Naive thymus-derived CD4-positive, alpha-beta T cell (primary cell): Measurements from ENCODE around the gene CENPP. TPM values are rescaled to one million over a fixed set of nuclear protein-coding genes. Genes with fewer than 3 reads are reported as not detected.

ENCODE experiments used
- ATAC-seq: fragments of 150-1000 bp; cut with Tn5 transposase; 2 replicates; pipeline ENCODE4 v1.10.0; 2021; ENCODE audit warnings: mild to moderate bottlenecking, moderate library complexity
- CTCF ChIA-PET: fragments of 350-600 bp; sonication (Branson Sonifier 250); formaldehyde crosslinking; loops from one replicate; lab custom pipeline; 2021; ENCODE audit warnings: antibody characterized with exemption; lab: Charles Lee
- POLR2A ChIA-PET: fragments of 350-600 bp; sonication (Branson Sonifier 250); formaldehyde crosslinking; loops from one replicate; lab custom pipeline; 2021; ENCODE audit warnings: antibody characterized with exemption, inconsistent platforms; lab: Charles Lee
- DNase-seq, 9 donors: peaks; one replicate each; pipeline versions ENCODE4 v3.0.0 to v3.0.0-alpha.2; 2020 to 2022; ENCODE audit warnings: mixed read lengths in 1 of 9
- H3K27ac ChIP-seq: one replicate; pipeline ENCODE4 v1.7.0; 2013; ENCODE audit warnings: mild to moderate bottlenecking, low read depth, low read length, moderate library complexity
- H3K27me3 ChIP-seq, 2 donors: one replicate each; pipeline ENCODE4 v1.7.0; 2013; ENCODE audit warnings: low read length in 2 of 2, mild to moderate bottlenecking in 2 of 2, moderate library complexity in 2 of 2; ENCODE audit not compliant: control insufficient read depth in 2 of 2, insufficient read depth in 2 of 2
- H3K36me3 ChIP-seq, 3 experiments: 1 replicate in 2 of 3; 2 replicates in 1 of 3; pipeline ENCODE4 v1.7.0; 2013; ENCODE audit warnings: low read length in 3 of 3, mild to moderate bottlenecking in 3 of 3, moderate library complexity in 1 of 3; ENCODE audit not compliant: insufficient read depth in 3 of 3, control insufficient read depth in 2 of 3
- H3K4me1 ChIP-seq, 2 donors: one replicate each; pipeline ENCODE4 v1.7.0; 2013; ENCODE audit warnings: low read length in 2 of 2, mild to moderate bottlenecking in 2 of 2, moderate library complexity in 1 of 2; ENCODE audit not compliant: control insufficient read depth in 2 of 2, insufficient read depth in 2 of 2
- H3K4me3 ChIP-seq: 2 replicates; pipeline ENCODE4 v1.7.0; 2013; ENCODE audit warnings: mild to moderate bottlenecking, low read length
- H3K9me3 ChIP-seq, 3 experiments: 1 replicate in 2 of 3; 2 replicates in 1 of 3; pipeline ENCODE4 v1.7.0; 2013; ENCODE audit warnings: low read length in 3 of 3; ENCODE audit not compliant: control insufficient read depth in 2 of 3
- H3K27ac Mint-ChIP-seq, 9 donors: one replicate each; pipeline ENCODE4 v1.8.0; 2020 to 2022; ENCODE audit warnings: mixed read lengths in 9 of 9, mild to moderate bottlenecking in 8 of 9, moderate library complexity in 5 of 9, inconsistent platforms in 2 of 9
- H3K27me3 Mint-ChIP-seq, 5 donors: one replicate each; pipeline ENCODE4 v1.8.0; 2021 to 2022; ENCODE audit warnings: mixed read lengths in 5 of 5, mild to moderate bottlenecking in 1 of 5
- H3K36me3 Mint-ChIP-seq, 5 donors: one replicate each; pipeline ENCODE4 v1.8.0; 2020 to 2022; ENCODE audit warnings: mixed read lengths in 5 of 5, mild to moderate bottlenecking in 3 of 5, inconsistent platforms in 1 of 5
- H3K4me1 Mint-ChIP-seq, 7 donors: one replicate each; pipeline ENCODE4 v1.8.0; 2020 to 2022; ENCODE audit warnings: mixed read lengths in 7 of 7, mild to moderate bottlenecking in 3 of 7, inconsistent platforms in 1 of 7
- H3K4me3 Mint-ChIP-seq, 10 donors: one replicate each; pipeline ENCODE4 v1.8.0; 2020 to 2022; ENCODE audit warnings: mild to moderate bottlenecking in 10 of 10, mixed read lengths in 10 of 10, moderate library complexity in 6 of 10, inconsistent platforms in 2 of 10
- H3K9me3 Mint-ChIP-seq, 11 donors: one replicate each; pipeline ENCODE4 v1.8.0; 2020 to 2022; ENCODE audit warnings: mixed read lengths in 11 of 11, mild to moderate bottlenecking in 4 of 11, inconsistent platforms in 1 of 11, moderate library complexity in 1 of 11
- intact Hi-C, 2 donors: fragments of 100-400 bp; cut with micrococcal nuclease; formaldehyde crosslinking; loops; one replicate each; pipeline ENCODE4 v1.15.1; 2023
- polyA plus RNA-seq, 2 donors: library from polyadenylated mRNA; unstranded; fragments of 300-500 nt; fragmentation: Illumina TruSeq; gene quantifications; one replicate each; pipeline ENCODE4 v1.2.3, GENCODE V29; 2021
- total RNA-seq, 6 experiments: library from RNA in 5 of 6; stranded (reverse) in 5 of 6; gene quantifications; 1 replicate in 5 of 6; 2 replicates in 1 of 6; pipeline ENCODE4 v1.2.3 and lab custom pipeline; 2021 to 2026

CENPP gene
- total and polyA plus RNA-seq, 7 experiments from 2014 or later = 1.2 to 24.3 (median 3.8) TPM

DNA sequence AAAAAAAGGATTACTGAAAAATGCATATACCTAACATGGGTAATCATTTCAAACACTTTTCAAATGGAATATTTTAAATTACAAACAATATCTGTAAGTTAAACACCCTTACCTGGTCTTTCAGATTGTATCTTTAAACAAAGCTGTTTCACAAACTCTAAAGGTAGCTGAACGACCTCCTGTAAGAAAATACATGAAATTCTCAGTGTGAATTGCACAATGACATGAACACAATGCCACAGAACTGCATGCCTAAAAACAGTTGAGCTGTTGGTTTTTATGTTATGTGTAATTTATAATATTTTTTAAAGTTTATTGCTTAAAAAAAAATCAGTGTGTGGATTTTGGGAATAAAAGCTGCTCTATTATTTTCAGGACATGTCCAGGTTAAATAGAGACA is 326.7 kb downstream of the CENPP start:
- no peak for ATAC-seq
- peaks cover 7 to 74% (median 10%) of the 10 kb centered on the region in 3 experiments for H3K36me3 ChIP-seq
- H3K4me3 ChIP-seq = no peak overlapping the region
- peaks cover 0 to 1% (median 0%) of the 10 kb centered on the region in 11 donors for H3K9me3 Mint-ChIP-seq
- H3K4me1 Mint-ChIP-seq = peaks cover 0 to 7% (median 0%) of the 10 kb centered on the region in 7 donors
- no peak overlapping the region for H3K27ac ChIP-seq
- no peaks in the 10 kb centered on the region for H3K9me3 ChIP-seq
- no peaks in the 10 kb centered on the region for H3K27me3 Mint-ChIP-seq
- H3K27me3 ChIP-seq = no peaks in the 10 kb centered on the region
- CTCF ChIA-PET = no interaction called here
- POLR2A ChIA-PET = no interaction called here
- no peak overlapping the region for H3K4me3 Mint-ChIP-seq
- no peak for DNase-seq
- no peak overlapping the region for H3K27ac Mint-ChIP-seq
- intact Hi-C loops = no loop called here
- H3K36me3 Mint-ChIP-seq = peaks cover 12 to 63% (median 20%) of the 10 kb centered on the region in 5 donors
- no peaks in the 10 kb centered on the region for H3K4me1 ChIP-seq

DNA sequence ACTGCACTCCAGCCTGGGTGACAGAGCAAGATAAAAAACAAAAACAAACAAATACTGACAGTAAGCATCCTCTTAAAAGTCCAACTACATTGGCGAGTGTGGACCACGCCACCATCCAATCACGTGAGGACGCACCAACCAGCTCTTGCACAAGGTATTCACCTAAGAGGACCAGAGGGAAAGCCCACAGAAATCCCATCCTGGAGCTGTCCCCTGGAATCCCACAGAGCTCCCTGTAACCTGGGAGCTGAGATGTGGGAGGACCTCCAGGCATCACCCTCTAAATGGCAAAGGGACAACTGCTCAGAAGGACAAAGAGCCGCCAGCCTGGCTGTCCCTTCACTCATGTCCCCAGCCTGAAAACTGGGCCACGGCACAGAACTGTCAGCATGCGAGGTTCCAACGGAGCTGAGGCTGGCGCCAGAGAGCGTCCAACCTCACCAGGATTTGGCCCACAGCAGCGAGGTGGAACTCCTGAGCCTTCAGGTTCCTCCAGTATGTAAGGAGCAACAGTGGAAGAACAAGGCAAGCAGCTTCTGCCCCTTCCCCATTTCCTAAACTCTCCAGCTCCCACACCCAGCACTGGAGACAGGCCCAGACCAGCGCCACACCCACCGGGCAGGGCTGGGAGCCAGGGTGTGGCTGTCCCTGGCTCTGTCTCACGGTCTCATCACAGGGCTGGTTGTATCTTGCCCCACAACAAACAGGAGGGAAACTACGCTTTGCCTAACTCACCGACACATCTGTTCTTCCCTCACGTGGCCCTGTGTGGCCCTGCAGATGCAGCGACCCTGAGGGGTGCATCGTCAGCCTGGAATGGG is 328.9 kb downstream of the CENPP start:
- Histone ChIP-seq H3K27me3 (no peaks in the 10 kb centered on the region), H3K4me1 (no peaks in the 10 kb centered on the region), H3K27ac (no peak overlapping the region), H3K36me3 (peaks cover 0 to 64% (median 10%) of the 10 kb centered on the region in 3 experiments), H3K9me3 (no peaks in the 10 kb centered on the region), H3K4me3 (no peak overlapping the region)
- CTCF ChIA-PET = no interaction called here
- no peaks in the 10 kb centered on the region for H3K27me3 Mint-ChIP-seq
- peaks cover 0 to 45% (median 6%) of the 10 kb centered on the region in 5 donors for H3K36me3 Mint-ChIP-seq
- no peak overlapping the region for H3K27ac Mint-ChIP-seq
- no peaks in the 10 kb centered on the region for H3K9me3 Mint-ChIP-seq
- DNase-seq (no peak), ATAC-seq (no peak)
- POLR2A ChIA-PET = no interaction called here
- intact Hi-C loops = no loop called here
- peaks cover 0 to 7% (median 0%) of the 10 kb centered on the region in 7 donors for H3K4me1 Mint-ChIP-seq
- no peak overlapping the region for H3K4me3 Mint-ChIP-seq

DNA sequence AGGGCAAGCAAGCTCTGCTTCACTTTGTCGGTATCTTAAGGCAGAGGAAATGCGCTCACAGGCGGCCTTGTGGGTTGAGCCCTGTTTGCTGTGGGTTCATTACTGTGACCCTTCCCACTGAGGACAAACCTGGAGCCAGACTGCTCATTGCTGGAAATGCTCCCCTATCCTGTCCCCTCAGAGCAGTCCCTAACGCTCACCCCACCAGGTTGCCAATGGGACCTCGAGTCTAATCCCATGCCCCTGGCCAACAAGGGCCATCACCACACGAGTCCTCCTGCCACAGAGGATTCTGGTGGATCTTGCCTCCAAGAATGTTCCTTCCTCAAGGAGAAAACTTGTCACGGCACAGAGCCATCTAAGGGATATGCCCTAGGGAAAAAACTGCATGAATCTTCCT is 329.6 kb downstream of the CENPP start:
- ATAC-seq = no peak
- H3K36me3 Mint-ChIP-seq = peaks cover 0 to 42% (median 6%) of the 10 kb centered on the region in 5 donors
- peaks cover 0 to 64% (median 10%) of the 10 kb centered on the region in 3 experiments for H3K36me3 ChIP-seq

DNA sequence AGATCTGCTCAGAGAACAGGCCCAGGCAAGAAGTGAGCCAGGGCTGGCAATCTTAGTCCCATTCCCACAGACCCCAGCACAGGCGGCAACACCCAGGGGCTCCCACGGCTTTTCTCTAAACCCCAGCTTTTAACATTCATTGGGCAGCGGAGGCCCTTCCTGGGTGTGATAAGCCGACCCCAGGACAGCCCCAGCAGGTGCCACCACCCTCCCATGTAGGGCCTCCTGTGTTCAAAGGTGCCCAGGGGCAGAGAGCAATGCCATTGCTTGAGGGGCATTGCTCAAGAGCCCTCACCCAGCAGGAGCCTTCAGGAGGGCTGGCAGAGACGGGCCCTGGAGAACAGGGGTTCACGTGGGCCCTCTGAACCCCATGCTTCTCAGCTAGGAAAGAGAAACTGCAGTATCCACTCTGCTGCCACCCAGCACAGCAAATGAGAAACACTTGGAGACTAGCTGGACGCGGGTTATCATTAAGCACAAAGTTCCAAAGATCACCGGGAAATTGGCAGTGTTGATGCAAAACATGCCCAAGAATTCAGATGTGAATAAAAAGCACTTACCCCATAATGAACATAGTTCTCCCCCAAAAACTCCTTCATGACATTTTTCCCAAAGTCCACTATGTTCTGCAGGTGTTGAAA is 330.3 kb downstream of the CENPP start:
- Histone ChIP-seq H3K4me1 (no peaks in the 10 kb centered on the region), H3K9me3 (no peaks in the 10 kb centered on the region), H3K36me3 (peaks cover 0 to 61% (median 10%) of the 10 kb centered on the region in 3 experiments), H3K4me3 (no peak overlapping the region), H3K27ac (no peak overlapping the region), H3K27me3 (no peaks in the 10 kb centered on the region)
- intact Hi-C loops = no loop called here
- H3K36me3 Mint-ChIP-seq = peaks cover 0 to 36% (median 6%) of the 10 kb centered on the region in 5 donors
- no peak for ATAC-seq
- H3K27me3 Mint-ChIP-seq = no peaks in the 10 kb centered on the region
- no peak for DNase-seq
- H3K9me3 Mint-ChIP-seq = no peaks in the 10 kb centered on the region
- no peak overlapping the region for H3K4me3 Mint-ChIP-seq
- ChIA-PET POLR2A (no interaction called here), CTCF (no interaction called here)
- H3K27ac Mint-ChIP-seq = peak overlapping the region in 1 of 9 donors; percentile 51
- H3K4me1 Mint-ChIP-seq = peaks cover 0 to 7% (median 4%) of the 10 kb centered on the region in 7 donors

More for the DNA sequence above, 329.6 kb downstream of the CENPP start:
- ChIA-PET POLR2A (no interaction called here), CTCF (no interaction called here)
- peaks cover 0 to 7% (median 2%) of the 10 kb centered on the region in 7 donors for H3K4me1 Mint-ChIP-seq
- Histone ChIP-seq H3K4me1 (no peaks in the 10 kb centered on the region), H3K9me3 (no peaks in the 10 kb centered on the region), H3K27me3 (no peaks in the 10 kb centered on the region), H3K27ac (no peak overlapping the region), H3K4me3 (no peak overlapping the region)
- no peak overlapping the region for H3K4me3 Mint-ChIP-seq
- H3K27me3 Mint-ChIP-seq = no peaks in the 10 kb centered on the region
- intact Hi-C loops = no loop called here
- DNase-seq = no peak
- no peaks in the 10 kb centered on the region for H3K9me3 Mint-ChIP-seq
- no peak overlapping the region for H3K27ac Mint-ChIP-seq

DNA sequence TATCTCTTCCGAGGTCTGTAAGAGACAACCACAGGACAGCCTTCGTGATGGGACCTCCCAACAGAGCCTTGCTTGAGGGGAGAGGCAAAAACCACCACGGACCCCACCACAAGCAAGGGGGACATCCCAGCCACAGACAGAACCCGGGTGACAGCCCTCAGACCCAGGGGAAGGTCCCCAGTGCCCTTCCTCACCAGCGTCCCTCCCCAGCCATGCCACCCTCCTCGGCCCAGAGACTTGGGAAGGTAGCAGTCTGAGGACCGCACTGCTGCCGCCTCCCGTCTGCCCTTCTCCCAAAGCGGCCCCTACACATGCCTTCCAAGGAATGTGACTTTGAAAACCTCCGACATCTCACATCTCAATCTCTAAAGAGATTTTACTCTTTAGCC is 330.8 kb downstream of the CENPP start:
- ATAC-seq = no peak
- Histone ChIP-seq H3K36me3 (peaks cover 0 to 60% (median 10%) of the 10 kb centered on the region in 3 experiments), H3K4me3 (no peak overlapping the region), H3K27me3 (no peaks in the 10 kb centered on the region), H3K4me1 (no peaks in the 10 kb centered on the region), H3K27ac (no peak overlapping the region), H3K9me3 (no peaks in the 10 kb centered on the region)
- Mint-ChIP-seq H3K4me3 (no peak overlapping the region), H3K27ac (no peak overlapping the region), H3K9me3 (no peaks in the 10 kb centered on the region), H3K27me3 (no peaks in the 10 kb centered on the region), H3K4me1 (peaks cover 1 to 10% (median 7%) of the 10 kb centered on the region in 7 donors), H3K36me3 (peaks cover 0 to 33% (median 6%) of the 10 kb centered on the region in 5 donors)
- intact Hi-C loops = no loop called here
- DNase-seq = no peak
- ChIA-PET POLR2A (no interaction called here), CTCF (interaction anchor here (1.7 kb wide), 1 partner anchor 10 kb away, joined by 4 read pairs; no protein-coding TSS in a partner anchor)

DNA sequence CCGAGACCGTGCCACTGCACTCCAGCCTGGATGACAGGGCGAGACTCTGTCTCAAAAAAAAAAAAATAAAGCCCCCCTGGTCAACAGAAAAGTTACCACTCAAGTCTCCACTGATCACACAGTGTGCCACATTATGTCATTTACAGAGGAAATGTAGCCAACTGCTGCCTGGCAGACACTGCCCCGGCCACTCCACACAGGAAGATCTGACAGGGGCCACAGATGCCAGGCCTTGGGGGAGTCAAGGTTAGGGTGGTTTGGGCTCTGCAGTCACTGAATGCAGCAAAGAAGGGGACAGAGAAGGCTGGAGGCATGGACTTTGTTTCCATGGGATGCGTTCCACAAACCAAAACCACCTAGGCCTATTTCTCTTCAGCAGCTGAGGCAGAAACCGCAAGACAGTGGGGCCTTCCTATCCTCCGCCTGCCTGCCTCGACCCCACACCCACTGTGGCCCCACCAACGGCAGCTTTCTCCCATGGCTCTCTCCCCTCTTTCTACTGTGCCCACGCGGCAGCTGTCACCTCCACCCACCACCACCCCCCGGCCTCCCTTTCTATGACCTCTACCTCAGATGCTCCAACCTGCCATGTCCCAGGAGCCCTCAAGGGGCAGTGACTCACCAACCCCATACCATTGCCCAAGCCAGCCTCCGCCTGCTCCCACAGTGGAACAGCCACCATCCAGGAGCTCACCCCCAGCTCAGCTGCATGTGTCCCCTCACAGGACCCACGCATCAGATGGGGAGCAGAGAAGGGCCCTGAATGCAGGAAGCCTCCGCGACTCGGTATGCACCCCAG is 331.7 kb downstream of the CENPP start:
- DNase-seq (no peak), ATAC-seq (no peak)
- H3K9me3 ChIP-seq = no peaks in the 10 kb centered on the region
- no peak overlapping the region for H3K4me3 Mint-ChIP-seq
- peaks cover 0 to 63% (median 10%) of the 10 kb centered on the region in 3 experiments for H3K36me3 ChIP-seq
- no peaks in the 10 kb centered on the region for H3K9me3 Mint-ChIP-seq
- no peaks in the 10 kb centered on the region for H3K27me3 Mint-ChIP-seq
- intact Hi-C loops = no loop called here
- H3K27ac Mint-ChIP-seq = peak overlapping the region in 2 of 9 donors; percentile 43 to 70
- H3K27me3 ChIP-seq = no peaks in the 10 kb centered on the region
- ChIA-PET POLR2A (no interaction called here), CTCF (interaction anchor here (1.7 kb wide), 1 partner anchor 9 kb away, joined by 4 read pairs; no protein-coding TSS in a partner anchor)
- H3K27ac ChIP-seq = no peak overlapping the region
- H3K36me3 Mint-ChIP-seq = peaks cover under 1 to 32% (median 6%) of the 10 kb centered on the region in 5 donors
- H3K4me3 ChIP-seq = no peak overlapping the region
- peaks cover 6 to 16% (median 10%) of the 10 kb centered on the region in 7 donors for H3K4me1 Mint-ChIP-seq
- H3K4me1 ChIP-seq = no peaks in the 10 kb centered on the region
